Calu3 (cell line): ENCODE measurements around the gene MICALL1. TPM values are rescaled to one million over a fixed set of nuclear protein-coding genes. Genes with fewer than 3 reads are reported as not detected.

Experiments used
- BruUV-seq: library from RNA; stranded (reverse); fragments of 400-500 nt; replicated peaks from 2 replicates; lab custom pipeline; 2021; lab: Mats Ljungman, UMichigan
- CTCF ChIA-PET: fragments of 300-600 bp; sonication (Branson Sonifier 250); formaldehyde crosslinking; loops from one replicate; lab custom pipeline; 2022; ENCODE audit warnings: antibody characterized with exemption; lab: Charles Lee
- DNase-seq: peaks from one replicate; pipeline ENCODE4 v3.0.0; 2022
- H3K27ac Mint-ChIP-seq: one replicate; pipeline ENCODE4 v1.8.0; 2022; ENCODE audit warnings: mixed read lengths; ENCODE audit not compliant: unreplicated experiment
- H3K27me3 Mint-ChIP-seq: one replicate; pipeline ENCODE4 v1.8.0; 2022; ENCODE audit warnings: mixed read lengths; ENCODE audit not compliant: unreplicated experiment
- H3K36me3 Mint-ChIP-seq: one replicate; pipeline ENCODE4 v1.8.0; 2022; ENCODE audit warnings: mild to moderate bottlenecking, moderate library complexity, mixed read lengths; ENCODE audit not compliant: insufficient read depth, unreplicated experiment
- H3K4me1 Mint-ChIP-seq: one replicate; pipeline ENCODE4 v1.8.0; 2022; ENCODE audit warnings: mild to moderate bottlenecking, low read depth, mixed read lengths; ENCODE audit not compliant: unreplicated experiment
- H3K4me3 Mint-ChIP-seq: one replicate; pipeline ENCODE4 v1.8.0; 2022; ENCODE audit warnings: mild to moderate bottlenecking, low read depth, moderate library complexity, mixed read lengths; ENCODE audit not compliant: unreplicated experiment
- H3K9me3 Mint-ChIP-seq: one replicate; pipeline ENCODE4 v1.8.0; 2022; ENCODE audit warnings: low read depth, mixed read lengths; ENCODE audit not compliant: unreplicated experiment
- intact Hi-C: fragments of 100-400 bp; cut with micrococcal nuclease; formaldehyde crosslinking; loops from one replicate; pipeline ENCODE4 v1.10.0; 2022; ENCODE audit not compliant: unreplicated experiment
- microRNA-seq: library from miRNA; unstranded; fragments of <30 nt; microRNA quantifications from one replicate; pipeline ENCODE4 v1.2.0, GENCODE V29; 2022
- total RNA-seq: library from RNA; stranded (reverse); gene quantifications from 2 replicates; pipeline ENCODE4 v1.2.3, GENCODE V29; 2022
- TF ChIP-seq, protein P1 (sequence below): fragments of 200-600 bp; IDR thresholded peaks from one replicate; pipeline ENCODE4 v1.8.0; 2022; ENCODE audit warnings: antibody characterized with exemption; ENCODE audit not compliant: unreplicated experiment

The MICALL1 gene
- total RNA-seq, 1 experiment from 2014 or later = 69.7 TPM

DNA sequence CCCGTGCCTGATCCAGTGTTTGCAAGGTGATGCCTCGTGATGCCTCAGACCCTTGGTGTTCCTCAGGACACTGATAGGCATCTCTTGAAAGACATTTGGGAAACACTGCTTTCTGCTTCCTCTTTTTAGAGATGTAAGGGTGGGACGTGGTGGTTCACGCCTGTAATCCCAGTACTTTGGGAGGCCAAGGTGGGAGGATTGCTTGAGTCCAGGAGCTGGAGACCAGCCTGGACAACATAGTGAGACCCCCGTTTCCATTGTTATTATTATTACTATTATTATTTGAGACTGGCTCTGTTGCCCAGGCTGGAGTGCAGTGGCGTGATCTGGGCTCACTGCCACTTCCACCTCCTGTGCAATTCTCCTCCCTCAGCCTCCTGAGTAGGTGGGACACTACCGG is 84.8 kb downstream of the MICALL1 start:
- no peak overlapping the region for H3K4me3 Mint-ChIP-seq
- H3K27ac Mint-ChIP-seq = no peak overlapping the region
- intact Hi-C loops = no loop called here
- H3K9me3 Mint-ChIP-seq = no peaks in the 10 kb centered on the region
- H3K36me3 Mint-ChIP-seq = no peaks in the 10 kb centered on the region
- BruUV-seq = no TSS peak
- DNase-seq = no peak
- H3K27me3 Mint-ChIP-seq = no peaks in the 10 kb centered on the region
- no peaks in the 10 kb centered on the region for H3K4me1 Mint-ChIP-seq
- TF ChIP-seq, protein P1, sequence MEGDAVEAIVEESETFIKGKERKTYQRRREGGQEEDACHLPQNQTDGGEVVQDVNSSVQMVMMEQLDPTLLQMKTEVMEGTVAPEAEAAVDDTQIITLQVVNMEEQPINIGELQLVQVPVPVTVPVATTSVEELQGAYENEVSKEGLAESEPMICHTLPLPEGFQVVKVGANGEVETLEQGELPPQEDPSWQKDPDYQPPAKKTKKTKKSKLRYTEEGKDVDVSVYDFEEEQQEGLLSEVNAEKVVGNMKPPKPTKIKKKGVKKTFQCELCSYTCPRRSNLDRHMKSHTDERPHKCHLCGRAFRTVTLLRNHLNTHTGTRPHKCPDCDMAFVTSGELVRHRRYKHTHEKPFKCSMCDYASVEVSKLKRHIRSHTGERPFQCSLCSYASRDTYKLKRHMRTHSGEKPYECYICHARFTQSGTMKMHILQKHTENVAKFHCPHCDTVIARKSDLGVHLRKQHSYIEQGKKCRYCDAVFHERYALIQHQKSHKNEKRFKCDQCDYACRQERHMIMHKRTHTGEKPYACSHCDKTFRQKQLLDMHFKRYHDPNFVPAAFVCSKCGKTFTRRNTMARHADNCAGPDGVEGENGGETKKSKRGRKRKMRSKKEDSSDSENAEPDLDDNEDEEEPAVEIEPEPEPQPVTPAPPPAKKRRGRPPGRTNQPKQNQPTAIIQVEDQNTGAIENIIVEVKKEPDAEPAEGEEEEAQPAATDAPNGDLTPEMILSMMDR = no peak
- CTCF ChIA-PET = no interaction called here

- no TSS peak for BruUV-seq
These were observed 85.8 kb downstream of the MICALL1 start for GRCh38 chr22:37991731-37992442.

More at GRCh38 chr22:37991731-37992442, 85.8 kb downstream of the MICALL1 start:
- TF ChIP-seq, protein P1 = no peak
- Mint-ChIP-seq H3K27ac (no peak overlapping the region), H3K4me1 (peaks cover 7% of the 10 kb centered on the region), H3K36me3 (no peaks in the 10 kb centered on the region), H3K4me3 (no peak overlapping the region), H3K9me3 (no peaks in the 10 kb centered on the region), H3K27me3 (no peaks in the 10 kb centered on the region)
- CTCF ChIA-PET = interaction anchor here (1.3 kb wide), 1 partner anchor 60 kb away, joined by 3 read pairs; no protein-coding TSS in a partner anchor
- DNase-seq = no peak
- intact Hi-C loops = no loop called here

Small RNA genes lying within 50 kb of the gene (microRNA-seq; reads per million reads assigned to microRNA genes)
- gene MIR4534 = not detected
- gene MIR6820 = 4.6 reads per million, percentile 11 among the genes with 10 or more reads in this experiment

Other genes with a start within 250 kb of the MICALL1 start
- gene PDXP, start 247.6 kb upstream of the MICALL1 start, total RNA-seq = 18.4 and 21.4 TPM in 2 replicates
- gene LGALS1, start 230.7 kb upstream of the MICALL1 start, total RNA-seq = 61.4 and 72.3 TPM in 2 replicates
- 23.7 and 26.8 TPM in 2 replicates for gene NOL12, start 220.0 kb upstream of the MICALL1 start, total RNA-seq
- gene TRIOBP, start 209.2 kb upstream of the MICALL1 start, total RNA-seq = 85.3 and 86.5 TPM in 2 replicates
- 22.7 and 29.9 TPM in 2 replicates for gene GCAT, start 98.4 kb upstream of the MICALL1 start, total RNA-seq
- 0.31 TPM in 1 of 2 replicates, not detected in the other for gene GALR3, start 82.9 kb upstream of the MICALL1 start, total RNA-seq
- gene ANKRD54, start 62.0 kb upstream of the MICALL1 start, total RNA-seq = 23.9 and 27.1 TPM in 2 replicates
- 287 and 402 TPM in 2 replicates for gene EIF3L, start 56.9 kb upstream of the MICALL1 start, total RNA-seq
- 0.52 and 0.69 TPM in 2 replicates for gene C22orf23, start 47.3 kb downstream of the MICALL1 start, total RNA-seq
- 105 and 111 TPM in 2 replicates for gene POLR2F, start 47.4 kb downstream of the MICALL1 start, total RNA-seq
- gene SOX10, start 78.3 kb downstream of the MICALL1 start, total RNA-seq = not detected in 2 replicates
- gene PICK1, start 151.1 kb downstream of the MICALL1 start, total RNA-seq = 54.2 and 58.3 TPM in 2 replicates
- not detected in 2 replicates for gene SLC16A8, start 177.9 kb downstream of the MICALL1 start, total RNA-seq
- 51.2 and 68.2 TPM in 2 replicates for gene BAIAP2L2, start 204.4 kb downstream of the MICALL1 start, total RNA-seq